ENCODE data around the gene ZNF530. TPM values are rescaled to one million over a fixed set of nuclear protein-coding genes. Genes with fewer than 3 reads are reported as not detected.

ZNF530 gene
- 1 to 10 TPM; 2.5 to 8.9 (median 3.6) TPM for total RNA-seq
- 1 to 10 TPM; 2.0 to 2.2 TPM for polyA plus RNA-seq
- long read RNA-seq, donor 1, full-length matches to known transcripts = 3 of 4 reads
- long read RNA-seq, donor 1, partial matches to known transcripts = 0 of 4 reads
- long read RNA-seq, donor 1, other reads (novel, unspliced or antisense) = 1 of 4 reads
- long read RNA-seq, donor 2, full-length matches to known transcripts = 8 of 8 reads
- long read RNA-seq, donor 2, partial matches to known transcripts = 0 of 8 reads
- long read RNA-seq, donor 2, other reads (novel, unspliced or antisense) = 0 of 8 reads
- long read RNA-seq, donor 3, partial matches to known transcripts = 0 of 6 reads
- long read RNA-seq, donor 3, other reads (novel, unspliced or antisense) = 1 of 6 reads

- DNase-seq = peak; percentile 92 to 96 (median 92)
- peaks cover 0 to 19% of the 10 kb centered on the region in 2 donors for H3K9me3 ChIP-seq
- WGBS, 3 donors = 0 to 1% (median 0%) methylated on average over 37 to 53 of the region's 53 CpGs
- H3K36me3 ChIP-seq = no peaks in the 10 kb centered on the region
- no peaks in the 10 kb centered on the region for H3K27me3 ChIP-seq
- H3K4me3 ChIP-seq = peak within 1 kb of the TSS; percentile 66
- TF ChIP-seq EP300 (IDR thresholded peaks at IDR 0.05) (no peak), CTCF (IDR thresholded peaks at IDR 0.05) (no peak), POLR2A (IDR thresholded peaks at IDR 0.05) (no peak)
- H3K4me1 ChIP-seq (ENCODE audit: insufficient read depth) = peaks cover 5% of the 10 kb centered on the region
- H3K27ac ChIP-seq = no peak within 1 kb of the TSS
- intact Hi-C loops (cut with DNase I) = no loop called here
These were observed at the start of gene ZNF530 for GRCh38 chr19:57599761-57600383. TSS of gene ZNF530 (plus strand) at chr19:57599885. CDS start at chr19:57604346, 4,461 bp downstream.

GRCh38 chr19:57552432-57552831, 47.3 kb upstream of the ZNF530 start:
- DNase-seq = no peak
- Histone ChIP-seq H3K36me3 (no peaks in the 10 kb centered on the region), H3K27ac (no peak overlapping the region), H3K27me3 (no peaks in the 10 kb centered on the region), H3K4me1 (ENCODE audit: insufficient read depth) (no peaks in the 10 kb centered on the region), H3K4me3 (no peak overlapping the region), H3K9me3 (peaks cover 7 to 83% of the 10 kb centered on the region in 2 donors)
- TF ChIP-seq POLR2A (IDR thresholded peaks at IDR 0.05) (no peak), CTCF (IDR thresholded peaks at IDR 0.05) (no peak), EP300 (IDR thresholded peaks at IDR 0.05) (no peak)
- intact Hi-C loops (cut with DNase I) = no loop called here
- WGBS, 3 donors = 97 to 100% (median 97%) methylated on average over 2 of the region's 2 CpGs

GRCh38 chr19:57557659-57558058, 42.0 kb upstream of the ZNF530 start:
- Histone ChIP-seq H3K27ac (no peak overlapping the region), H3K36me3 (no peaks in the 10 kb centered on the region), H3K27me3 (no peaks in the 10 kb centered on the region), H3K4me3 (no peak overlapping the region), H3K4me1 (ENCODE audit: insufficient read depth) (peaks cover 6% of the 10 kb centered on the region), H3K9me3 (peaks cover 0 to 41% of the 10 kb centered on the region in 2 donors)
- intact Hi-C loops (cut with DNase I) = no loop called here
- no peak for DNase-seq
- 89 to 95% (median 92%) methylated on average over 5 of the region's 5 CpGs for WGBS, 3 donors
- no peak for TF ChIP-seq POLR2A (IDR thresholded peaks at IDR 0.05)

- WGBS, 3 donors = 26 to 31% (median 30%) methylated on average over 6 of the region's 6 CpGs
- H3K4me1 ChIP-seq (ENCODE audit: insufficient read depth) = peaks cover 6% of the 10 kb centered on the region
- no peak overlapping the region for H3K27ac ChIP-seq
- H3K27me3 ChIP-seq = no peaks in the 10 kb centered on the region
- DNase-seq = no peak
- intact Hi-C loops (cut with DNase I) = no loop called here
- TF ChIP-seq POLR2A (IDR thresholded peaks at IDR 0.05) (no peak), CTCF (IDR thresholded peaks at IDR 0.05) (no peak), EP300 (IDR thresholded peaks at IDR 0.05) (no peak)
- H3K36me3 ChIP-seq = no peaks in the 10 kb centered on the region
- peaks cover 0 to 32% of the 10 kb centered on the region in 2 donors for H3K9me3 ChIP-seq
- peak overlapping the region; percentile 73 for H3K4me3 ChIP-seq
These were observed 41.2 kb upstream of the ZNF530 start for GRCh38 chr19:57558525-57558924.

- intact Hi-C loops (cut with DNase I) = no loop called here
- H3K27ac ChIP-seq = peak overlapping the region; percentile 9 to 52
These were observed 40.7 kb upstream of the ZNF530 start for GRCh38 chr19:57559008-57559403.

More at GRCh38 chr19:57559008-57559403, 40.7 kb upstream of the ZNF530 start:
- 0% methylated on average over 21 to 22 of the region's 22 CpGs for WGBS, 3 donors
- peak overlapping the region; percentile 73 for H3K4me3 ChIP-seq
- DNase-seq = peak in 2 of 5 donors; percentile 30 to 38
- H3K27me3 ChIP-seq = no peaks in the 10 kb centered on the region
- H3K4me1 ChIP-seq (ENCODE audit: insufficient read depth) = peaks cover 6% of the 10 kb centered on the region
- TF ChIP-seq POLR2A (IDR thresholded peaks at IDR 0.05) = no peak
- no peak for TF ChIP-seq CTCF (IDR thresholded peaks at IDR 0.05)
- no peak for TF ChIP-seq EP300 (IDR thresholded peaks at IDR 0.05)
- no peaks in the 10 kb centered on the region for H3K36me3 ChIP-seq
- H3K9me3 ChIP-seq = peaks cover 0 to 28% of the 10 kb centered on the region in 2 donors

All from ovary (tissue), 10 donors.